Stimulated activated CD8-positive, alpha-beta memory T cell treated with anti-CD3 and anti-CD28 coated beads, Interleukin-7, amount 100 ng/mL, for 4 hours (primary cell): ENCODE data around the gene MAMLD1.

ENCODE experiments used
- DNase-seq, 2 donors: peaks; one replicate each; pipeline ENCODE4 v3.0.0-alpha.2; 2020; ENCODE audit warnings: low read depth in 2 of 2

The MAMLD1 gene

DNA sequence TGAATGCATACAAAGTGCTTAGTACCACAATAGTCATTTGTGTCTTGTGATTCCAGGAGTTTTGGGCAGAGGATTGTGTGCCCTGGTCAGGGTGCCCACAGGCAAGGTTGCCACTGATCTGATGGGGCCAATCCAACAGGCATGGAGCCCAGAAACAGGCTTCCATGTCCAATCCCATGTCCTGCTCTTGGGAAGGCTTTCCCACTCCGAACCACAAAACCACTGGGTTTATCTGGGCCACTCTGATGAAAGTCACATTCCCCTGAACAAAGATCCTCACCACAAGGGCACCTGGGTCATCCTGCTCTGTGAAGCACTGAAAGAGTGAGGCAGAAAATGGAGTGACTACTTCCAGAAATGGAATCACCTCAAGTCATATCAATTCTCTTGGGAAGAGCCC is 96.9 kb downstream of the MAMLD1 start:
- DNase-seq: no peak

GRCh38 chrX:150460781-150461180 is 97.7 kb downstream of the MAMLD1 start:
- DNase-seq: no peak

- DNase-seq: no peak
These were observed 100.4 kb downstream of the MAMLD1 start for GRCh38 chrX:150463566-150463965.

GRCh38 chrX:150464001-150464400 is 100.9 kb downstream of the MAMLD1 start:
- DNase-seq: no peak

- DNase-seq: no peak
These were observed 102.2 kb downstream of the MAMLD1 start for GRCh38 chrX:150465326-150465725.

- no peak for DNase-seq
These were observed 103.0 kb downstream of the MAMLD1 start for GRCh38 chrX:150465881-150466775.

GRCh38 chrX:150472306-150472705 is 109.2 kb downstream of the MAMLD1 start:
- no peak for DNase-seq

DNA sequence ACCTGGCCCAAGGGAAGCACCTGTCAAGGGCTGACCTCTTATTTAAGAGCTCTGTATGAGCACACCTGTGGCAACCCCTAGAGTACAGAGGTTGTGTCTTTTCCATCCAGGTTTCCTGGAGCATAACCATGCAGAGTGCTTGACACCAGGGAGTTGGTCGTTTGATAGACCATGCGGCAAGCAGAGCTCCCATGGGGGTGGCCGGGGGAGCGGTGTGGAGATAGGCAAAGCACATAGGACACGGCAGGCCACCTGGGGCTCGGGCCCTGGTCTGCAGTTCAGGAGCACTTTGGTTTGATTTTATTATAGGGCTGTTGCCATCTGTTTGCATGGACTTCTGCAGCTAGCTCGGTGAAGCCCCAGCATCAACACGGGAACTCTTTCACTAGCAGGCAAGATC is 110.3 kb downstream of the MAMLD1 start:
- no peak for DNase-seq

- no peak for DNase-seq
These were observed 112.3 kb downstream of the MAMLD1 start for GRCh38 chrX:150475461-150475860.

GRCh38 chrX:150476164-150476699 is 113.1 kb downstream of the MAMLD1 start:
- no peak for DNase-seq

DNA sequence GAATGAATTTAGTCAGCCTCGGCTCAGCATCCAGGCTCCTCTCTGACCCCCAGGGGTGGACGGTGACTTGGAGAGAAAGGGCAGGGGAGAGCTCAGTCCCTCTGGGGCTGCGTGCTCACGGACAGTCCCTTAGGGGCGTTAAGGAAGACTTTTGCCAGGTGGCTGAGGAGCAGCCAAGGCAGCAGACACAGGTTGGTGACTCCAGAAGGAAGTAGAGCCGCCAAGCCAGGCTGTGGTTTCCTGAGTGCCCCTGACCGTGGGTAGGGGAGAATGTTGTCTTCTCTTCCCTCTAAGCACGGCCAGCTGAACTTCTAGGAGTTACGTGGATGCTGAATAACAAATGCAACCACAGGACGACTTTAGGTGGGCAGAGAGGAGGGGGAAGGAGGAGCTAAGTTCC is 114.3 kb downstream of the MAMLD1 start:
- no peak for DNase-seq

GRCh38 chrX:150478496-150479492 is 115.7 kb downstream of the MAMLD1 start:
- DNase-seq: peak in 1 of 2 donors; percentile 9

DNA sequence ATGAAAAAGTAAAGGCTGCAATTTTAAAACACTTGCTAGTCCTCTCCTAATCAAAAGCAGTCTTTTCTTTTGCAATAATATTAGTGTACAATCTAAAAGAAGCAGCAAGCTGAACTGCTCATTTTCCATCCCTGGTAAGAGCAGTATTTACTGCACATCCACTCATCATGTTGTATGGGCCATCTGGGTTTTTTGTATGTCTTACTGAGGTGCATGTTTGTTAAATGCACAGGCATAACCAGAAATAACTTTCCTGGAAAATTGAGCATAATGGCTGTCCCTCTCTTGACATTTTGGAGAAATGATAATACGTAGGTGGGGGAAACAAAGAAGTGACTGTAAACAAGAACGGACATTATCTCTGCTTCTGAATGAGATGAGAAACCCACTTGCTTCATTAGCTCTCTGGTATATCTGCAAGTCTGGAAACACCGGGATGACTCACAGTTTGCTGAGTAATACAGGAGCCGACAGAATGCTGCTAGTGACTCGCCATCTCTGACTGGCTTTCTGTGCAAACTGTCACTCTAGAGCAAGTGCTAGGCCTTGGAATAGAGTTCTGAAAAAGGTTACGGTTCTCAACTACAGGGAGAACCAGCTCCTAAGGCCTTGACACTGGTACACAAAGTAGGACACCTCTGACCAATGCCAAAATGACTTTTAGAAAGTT is 119.6 kb downstream of the MAMLD1 start:
- peak; percentile 30 to 52 for DNase-seq

GRCh38 chrX:150483356-150483985 is 120.4 kb downstream of the MAMLD1 start:
- DNase-seq: no peak

GRCh38 chrX:150486011-150486410 is 122.9 kb downstream of the MAMLD1 start:
- peak; percentile 5 to 23 for DNase-seq

DNA sequence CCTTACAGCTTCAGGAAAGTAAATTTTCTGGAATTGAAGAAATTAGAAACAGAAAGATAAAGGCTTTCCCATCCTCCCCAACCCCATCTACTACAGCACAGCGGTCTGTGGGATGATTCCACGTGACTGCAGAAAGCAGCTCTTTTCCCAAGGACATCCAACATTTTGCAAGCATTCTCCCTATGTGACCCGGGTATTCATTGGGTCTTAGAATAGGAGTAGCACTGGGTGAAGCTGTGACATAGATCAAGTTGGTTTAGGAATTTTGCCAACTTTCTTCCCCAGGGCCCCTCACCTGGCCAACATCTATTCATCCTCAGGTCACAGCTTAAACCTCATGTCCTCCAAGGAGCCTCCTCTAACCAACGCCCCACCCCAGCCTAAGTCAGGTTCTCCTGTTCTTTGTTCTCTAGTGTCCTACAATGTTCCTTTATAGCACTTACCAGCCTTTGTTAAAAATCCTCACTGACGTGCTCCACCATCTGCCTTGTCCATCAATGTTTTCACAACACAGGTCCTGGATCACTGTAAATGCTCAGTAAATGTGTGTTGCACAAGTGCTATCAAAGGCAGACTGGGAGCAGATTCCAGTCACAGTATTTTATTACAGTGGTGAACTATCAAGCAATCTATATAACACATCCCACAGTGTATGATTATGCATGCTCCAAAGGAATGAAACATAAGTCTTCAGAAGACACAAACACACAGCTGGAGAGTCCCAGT is 124.4 kb downstream of the MAMLD1 start:
- no peak for DNase-seq

DNA sequence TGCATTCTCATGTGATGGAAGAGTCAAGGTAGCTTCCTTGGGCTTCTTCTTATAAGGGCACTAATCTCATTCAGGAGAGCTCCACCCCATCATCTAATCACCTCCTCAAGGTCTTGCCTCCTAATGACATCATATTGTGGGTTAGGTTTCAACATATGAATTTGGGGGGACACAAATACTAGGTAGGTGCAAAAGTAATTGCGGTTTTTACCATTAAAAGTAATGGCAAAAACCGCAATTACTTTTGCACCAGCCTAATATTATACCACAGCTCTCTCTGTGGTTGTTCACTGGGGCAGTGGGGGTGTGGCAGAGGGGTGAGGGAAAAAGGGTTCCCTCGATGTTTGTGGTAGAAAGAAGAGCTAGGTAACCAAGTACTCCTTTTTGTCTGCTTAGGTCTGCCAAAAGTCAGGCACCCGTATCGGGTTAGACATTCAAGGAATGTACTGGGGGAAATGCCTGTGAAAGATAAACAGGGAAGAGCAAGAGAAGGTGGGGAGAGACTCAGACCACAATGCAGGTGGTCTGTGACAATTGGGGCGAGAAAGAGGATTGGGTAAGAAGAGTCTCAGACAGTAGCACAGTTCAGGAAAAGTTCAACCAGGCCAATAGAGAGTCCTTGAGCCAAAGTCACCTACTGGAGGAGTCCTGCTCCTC is 126.4 kb downstream of the MAMLD1 start:
- no peak for DNase-seq

DNA sequence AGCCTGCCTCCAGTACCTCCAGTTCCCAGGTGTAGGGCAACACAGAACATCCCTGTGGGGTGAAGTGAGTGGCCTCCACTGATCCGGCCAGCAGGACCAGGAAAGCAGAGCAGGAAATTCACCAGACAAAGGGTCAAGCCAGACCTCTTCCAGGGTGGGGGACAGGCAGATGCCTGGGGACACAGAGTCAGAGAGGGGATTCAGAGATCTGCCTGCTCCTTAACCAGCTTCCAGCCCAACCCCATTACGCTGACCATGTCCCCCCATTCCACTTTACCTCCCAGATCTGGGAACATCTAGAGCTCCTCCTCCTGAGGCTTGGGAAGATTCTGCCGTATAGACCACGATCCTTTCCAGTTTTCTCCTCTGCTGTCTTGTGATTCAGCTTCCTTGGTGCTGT is 132.4 kb downstream of the MAMLD1 start:
- DNase-seq: no peak

- no peak for DNase-seq
These were observed 136.1 kb downstream of the MAMLD1 start for GRCh38 chrX:150499240-150499639.

GRCh38 chrX:150502091-150502490 is 139.0 kb downstream of the MAMLD1 start:
- DNase-seq: no peak
